ENCODE measurements around the gene CLEC14A. TPM values are rescaled to one million over a fixed set of nuclear protein-coding genes. Genes with fewer than 3 reads are reported as not detected.
A peak's percentile ranks its signal among the peaks of the same experiment; 100 is the strongest.

The CLEC14A gene
- polyA plus RNA-seq, 1 of the 3 experiments (the other 2 are of a cell fraction): 0.02 TPM

GRCh38 chr14:38297681-38298080 lies 41.8 kb upstream of the CLEC14A start:
- Histone ChIP-seq H3K9ac (no peak overlapping the region), H2AFZ (ENCODE audit: low read depth) (no peak overlapping the region), H4K20me1 (ENCODE audit: insufficient read depth) (no peaks in the 10 kb centered on the region), H3K9me3 (no peaks in the 10 kb centered on the region), H3K36me3 (replicated peaks in 1 of 2; ENCODE audit: control insufficient read depth in 1 of 2, insufficient read depth in 2 of 2, low read length in 1 of 2) (no peaks in the 10 kb centered on the region), H3F3A (replicated peaks; ENCODE audit: insufficient read depth) (no peaks in the 10 kb centered on the region), H3K79me2 (ENCODE audit: insufficient read depth) (no peaks in the 10 kb centered on the region), H3K9me2 (no peaks in the 10 kb centered on the region), H3K27ac (ENCODE audit: low read depth in 2 of 2, low read length in 1 of 2) (peak overlapping the region in 1 of 2 experiments; percentile 22; a peak in 1 of 4 replicates), H3K4me1 (ENCODE audit: control insufficient read depth in 1 of 2, insufficient read depth in 2 of 2, low read depth in 1 of 2, low read length in 1 of 2) (no peaks in the 10 kb centered on the region), H3K27me3 (ENCODE audit: insufficient read depth) (no peaks in the 10 kb centered on the region), H3K4me2 (no peak overlapping the region), H3K4me3 (ENCODE audit: low read depth in 2 of 2, low read length in 1 of 2) (no peak overlapping the region)
- ChIA-PET CTCF (no interaction called here), POLR2A (no interaction called here)
- TF ChIP-seq EZH2phosphoT487 (IDR thresholded peaks at IDR 0.05; ENCODE audit: borderline replicate concordance, low read depth): no peak
- TF ChIP-seq NFIC (IDR thresholded peaks at IDR 0.05; ENCODE audit: borderline replicate concordance): 0 out of 2 replicates have a peak, but pooled peaks have one; percentile 14
- DNase-seq: no peak
- WGBS (ENCODE audit: low lambda C conversion rate): 5% methylated on average over 1 of the region's 1 CpG

DNA sequence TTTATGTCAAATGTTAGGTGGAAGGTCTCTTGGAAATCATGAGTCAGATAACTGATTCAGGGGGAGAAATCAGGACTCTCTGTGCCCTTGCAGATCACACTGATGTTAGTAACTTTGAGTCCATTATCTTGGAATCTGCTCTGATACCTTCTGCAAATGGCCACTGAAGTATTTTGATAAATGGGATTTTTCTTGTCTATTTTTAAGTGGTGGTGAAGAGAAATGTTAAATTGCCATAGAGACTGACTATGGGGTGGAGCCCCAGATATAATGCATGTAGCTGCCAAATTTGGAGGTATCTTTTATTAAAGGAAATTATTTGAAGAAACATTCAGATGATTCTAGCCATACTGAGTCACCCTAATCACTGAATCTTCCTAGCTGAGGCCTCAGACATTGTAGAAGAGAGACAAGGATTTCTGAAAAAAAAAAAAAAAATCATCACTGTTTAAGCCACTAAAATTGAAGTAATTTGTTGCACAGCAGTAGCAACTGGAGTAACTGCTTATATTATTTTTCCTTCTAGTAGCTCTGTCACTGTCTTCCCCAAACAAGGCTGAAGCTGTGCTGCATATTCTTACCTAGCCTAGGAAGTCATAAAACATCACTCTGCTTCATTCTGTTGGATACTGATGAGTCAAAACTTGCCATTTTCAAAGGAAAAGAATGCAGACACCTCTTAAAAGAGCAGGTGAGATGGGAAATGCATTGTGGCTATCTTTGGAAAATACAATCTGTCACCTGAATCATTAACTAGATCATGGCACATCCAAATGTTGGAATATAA lies 36.0 kb upstream of the CLEC14A start:
- H3K4me2 ChIP-seq: peak overlapping the region; percentile 37; the same call in 1 of the 2 replicates
- no peak overlapping the region for H3K9ac ChIP-seq
- no peak overlapping the region for H3K4me3 ChIP-seq (ENCODE audit: low read depth in 2 of 2, low read length in 1 of 2)
- POLR2A ChIA-PET: no interaction called here
- H3K27ac ChIP-seq (ENCODE audit: low read depth in 2 of 2, low read length in 1 of 2): peak overlapping the region in 1 of 2 experiments; percentile 46; a peak in 2 of 4 replicates
- H3K4me1 ChIP-seq (ENCODE audit: control insufficient read depth in 1 of 2, insufficient read depth in 2 of 2, low read depth in 1 of 2, low read length in 1 of 2): peaks cover 0 to 9% of the 10 kb centered on the region in 2 experiments; a peak in 1 of 4 replicates
- H3K9me3 ChIP-seq: no peaks in the 10 kb centered on the region
- H3K79me2 ChIP-seq (ENCODE audit: insufficient read depth): no peaks in the 10 kb centered on the region
- TF ChIP-seq SIN3A (IDR thresholded peaks at IDR 0.05; ENCODE audit: borderline replicate concordance, low read depth, low read length): no peak
- 0 out of 2 replicates have a peak, but pooled peaks have one; percentile 5 for TF ChIP-seq JUND (IDR thresholded peaks at IDR 0.05)
- no peak for TF ChIP-seq YY1 (IDR thresholded peaks at IDR 0.05; ENCODE audit: low read depth)
- TF ChIP-seq TAF1 (IDR thresholded peaks at IDR 0.05; ENCODE audit: borderline replicate concordance, low read depth, low read length): no peak
- H3F3A ChIP-seq (replicated peaks; ENCODE audit: insufficient read depth): peaks cover 13% of the 10 kb centered on the region
- no peak for DNase-seq
- no peaks in the 10 kb centered on the region for H4K20me1 ChIP-seq (ENCODE audit: insufficient read depth)
- H3K36me3 ChIP-seq (replicated peaks in 1 of 2; ENCODE audit: control insufficient read depth in 1 of 2, insufficient read depth in 2 of 2, low read length in 1 of 2): no peaks in the 10 kb centered on the region
- no peak overlapping the region for H2AFZ ChIP-seq (ENCODE audit: low read depth)
- H3K9me2 ChIP-seq: no peaks in the 10 kb centered on the region
- no peaks in the 10 kb centered on the region for H3K27me3 ChIP-seq (ENCODE audit: insufficient read depth)
- CTCF ChIA-PET: no interaction called here

DNA sequence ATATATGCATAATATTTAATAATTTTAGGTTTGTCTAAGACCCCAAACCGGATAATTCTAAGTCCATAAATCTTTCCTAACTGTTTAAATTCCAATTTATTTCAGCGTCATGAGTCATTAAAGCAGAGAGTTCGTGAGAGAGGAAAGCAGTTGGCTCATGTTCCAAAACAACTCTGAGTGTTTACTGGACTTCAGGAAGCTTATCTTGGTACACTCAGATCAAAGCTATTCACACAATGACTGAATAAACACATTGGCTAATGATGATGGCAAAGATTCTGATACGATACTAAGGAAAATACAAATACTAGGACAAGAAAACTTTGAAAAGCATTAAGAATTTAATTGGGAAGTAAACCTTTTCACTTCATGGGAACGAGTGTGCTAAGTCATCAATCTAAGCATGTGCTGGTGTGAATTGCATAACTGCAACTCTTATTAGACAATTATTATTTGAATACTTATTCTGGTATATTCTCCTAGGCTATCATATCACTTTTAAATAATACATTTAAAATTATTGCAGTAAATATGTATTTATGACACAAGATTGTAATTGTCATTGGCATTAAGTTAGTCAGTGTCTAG lies 34.8 kb upstream of the CLEC14A start:
- no peak overlapping the region for H3K9ac ChIP-seq
- ChIA-PET POLR2A (no interaction called here), CTCF (no interaction called here)
- H3K27me3 ChIP-seq (ENCODE audit: insufficient read depth): no peaks in the 10 kb centered on the region
- no peaks in the 10 kb centered on the region for H3K9me3 ChIP-seq
- H3K27ac ChIP-seq (ENCODE audit: low read depth in 2 of 2, low read length in 1 of 2): peak overlapping the region in 1 of 2 experiments; percentile 46; a peak in 2 of 4 replicates
- no peak overlapping the region for H3K4me3 ChIP-seq (ENCODE audit: low read depth in 2 of 2, low read length in 1 of 2)
- no peaks in the 10 kb centered on the region for H3K9me2 ChIP-seq
- no peaks in the 10 kb centered on the region for H3K36me3 ChIP-seq (replicated peaks in 1 of 2; ENCODE audit: control insufficient read depth in 1 of 2, insufficient read depth in 2 of 2, low read length in 1 of 2)
- DNase-seq: no peak
- H3K4me1 ChIP-seq (ENCODE audit: control insufficient read depth in 1 of 2, insufficient read depth in 2 of 2, low read depth in 1 of 2, low read length in 1 of 2): peaks cover 0 to 9% of the 10 kb centered on the region in 2 experiments; a peak in 1 of 4 replicates
- no peaks in the 10 kb centered on the region for H4K20me1 ChIP-seq (ENCODE audit: insufficient read depth)
- no peak overlapping the region for H3K4me2 ChIP-seq
- H3F3A ChIP-seq (replicated peaks; ENCODE audit: insufficient read depth): peaks cover 13% of the 10 kb centered on the region
- WGBS (ENCODE audit: low lambda C conversion rate): 6% methylated on average over 5 of the region's 5 CpGs
- no peak overlapping the region for H2AFZ ChIP-seq (ENCODE audit: low read depth)
- H3K79me2 ChIP-seq (ENCODE audit: insufficient read depth): no peaks in the 10 kb centered on the region
- TF ChIP-seq TCF12 (IDR thresholded peaks at IDR 0.05) (0 out of 2 replicates have a peak, but pooled peaks have one; percentile 4), FOXJ3 (CRISPR knock-in tag; IDR thresholded peaks at IDR 0.05) (no peak), RCOR1 (IDR thresholded peaks at IDR 0.05; ENCODE audit: low read length) (no peak), RFX5 (IDR thresholded peaks at IDR 0.05; ENCODE audit: low read length) (no peak), GATA2 (CRISPR knock-in tag; IDR thresholded peaks at IDR 0.05) (no peak), TAF1 (IDR thresholded peaks at IDR 0.05; ENCODE audit: borderline replicate concordance, low read depth, low read length) (no peak), MXI1 (IDR thresholded peaks at IDR 0.05; ENCODE audit: low read depth, low read length) (no peak), SMC3 (IDR thresholded peaks at IDR 0.05; ENCODE audit: low read depth, low read length) (no peak), RXRA (IDR thresholded peaks at IDR 0.05; ENCODE audit: borderline replicate concordance, low read depth) (no peak), TEAD4 (IDR thresholded peaks at IDR 0.05; ENCODE audit: borderline replicate concordance, insufficient read depth) (no peak), RAD21 (IDR thresholded peaks at IDR 0.05; ENCODE audit: low read length) (no peak), FOXM1 (IDR thresholded peaks at IDR 0.05; ENCODE audit: low read depth) (no peak), EZH2phosphoT487 (IDR thresholded peaks at IDR 0.05; ENCODE audit: borderline replicate concordance, low read depth) (no peak), CTCF (IDR thresholded peaks at IDR 0.05) (no peak)
- TF ChIP-seq, protein P1, sequence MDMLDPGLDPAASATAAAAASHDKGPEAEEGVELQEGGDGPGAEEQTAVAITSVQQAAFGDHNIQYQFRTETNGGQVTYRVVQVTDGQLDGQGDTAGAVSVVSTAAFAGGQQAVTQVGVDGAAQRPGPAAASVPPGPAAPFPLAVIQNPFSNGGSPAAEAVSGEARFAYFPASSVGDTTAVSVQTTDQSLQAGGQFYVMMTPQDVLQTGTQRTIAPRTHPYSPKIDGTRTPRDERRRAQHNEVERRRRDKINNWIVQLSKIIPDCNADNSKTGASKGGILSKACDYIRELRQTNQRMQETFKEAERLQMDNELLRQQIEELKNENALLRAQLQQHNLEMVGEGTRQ (IDR thresholded peaks at IDR 0.05; ENCODE audit: borderline replicate concordance, low read depth, low read length): no peak

Measured in SK-N-SH (cell line).